Smooth muscle cell of the brain vasculature (primary cell): Measurements from ENCODE around the gene PPP2R2B.

Experiments used
- DNase-seq: peaks from one replicate; pipeline ENCODE4 v3.0.0-alpha.2; 2012; ENCODE audit warnings: low read depth, low spot score

The PPP2R2B gene

GRCh38 chr5:146827901-146828300 lies 50.7 kb downstream of the PPP2R2B start:
- DNase-seq = no peak

- DNase-seq = no peak
Measured at GRCh38 chr5:146825033-146825432, 53.5 kb downstream of the PPP2R2B start.

- no peak for DNase-seq
Measured at GRCh38 chr5:146821732-146822131, 56.8 kb downstream of the PPP2R2B start.

GRCh38 chr5:146820987-146821386 lies 57.6 kb downstream of the PPP2R2B start:
- DNase-seq = no peak

- no peak for DNase-seq
Measured at GRCh38 chr5:146818822-146819221, 59.7 kb downstream of the PPP2R2B start.

GRCh38 chr5:146817973-146818372 lies 60.6 kb downstream of the PPP2R2B start:
- no peak for DNase-seq

GRCh38 chr5:146816775-146817387 lies 61.7 kb downstream of the PPP2R2B start:
- DNase-seq = no peak

- DNase-seq = no peak
Measured at GRCh38 chr5:146815411-146815810, 63.1 kb downstream of the PPP2R2B start.

- DNase-seq = no peak
Measured at GRCh38 chr5:146813346-146814157, 65.0 kb downstream of the PPP2R2B start.

- no peak for DNase-seq
Measured at GRCh38 chr5:146805081-146805480, 73.5 kb downstream of the PPP2R2B start.

- DNase-seq = no peak
Measured at GRCh38 chr5:146802945-146803522, 75.5 kb downstream of the PPP2R2B start.

- no peak for DNase-seq
Measured at GRCh38 chr5:146799671-146800070, 78.9 kb downstream of the PPP2R2B start.

GRCh38 chr5:146799231-146799630 lies 79.3 kb downstream of the PPP2R2B start:
- DNase-seq = no peak

- DNase-seq = no peak
Measured at GRCh38 chr5:146797658-146798057, 80.9 kb downstream of the PPP2R2B start.

- DNase-seq = no peak
Measured at GRCh38 chr5:146796911-146797310, 81.6 kb downstream of the PPP2R2B start.

- DNase-seq = no peak
Measured at GRCh38 chr5:146796144-146796543, 82.4 kb downstream of the PPP2R2B start.

- DNase-seq = no peak
Measured at GRCh38 chr5:146794326-146795029, 84.1 kb downstream of the PPP2R2B start.

GRCh38 chr5:146793709-146794108 lies 84.8 kb downstream of the PPP2R2B start:
- no peak for DNase-seq

GRCh38 chr5:146791471-146791870 lies 87.1 kb downstream of the PPP2R2B start:
- DNase-seq = no peak

GRCh38 chr5:146789712-146790653 lies 88.6 kb downstream of the PPP2R2B start:
- no peak for DNase-seq

GRCh38 chr5:146788898-146789297 lies 89.7 kb downstream of the PPP2R2B start:
- no peak for DNase-seq
